Measurements from ENCODE around the gene PRELP.

Gene PRELP

GRCh38 chr1:203465948-203466347 lies 9.7 kb upstream of the PRELP start:
- no peak for TF ChIP-seq TAF1 (IDR thresholded peaks at IDR 0.05; ENCODE audit: borderline replicate concordance, insufficient read depth, low read length)
- no peak for TF ChIP-seq FOXP2 (optimal IDR thresholded peaks at IDR 0.05; ENCODE audit: borderline replicate concordance, extremely low read depth, extremely low read length, insufficient read depth)
- TF ChIP-seq SIN3A (IDR thresholded peaks at IDR 0.05; ENCODE audit: borderline replicate concordance, insufficient read depth, low read length): no peak
- TF ChIP-seq POLR2AphosphoS5 (IDR thresholded peaks at IDR 0.05; ENCODE audit: low read depth, low read length): no peak
- TF ChIP-seq REST (IDR thresholded peaks at IDR 0.05; ENCODE audit: insufficient read depth in 1 of 2, low read depth in 2 of 2, low read length in 2 of 2): no peak

DNA sequence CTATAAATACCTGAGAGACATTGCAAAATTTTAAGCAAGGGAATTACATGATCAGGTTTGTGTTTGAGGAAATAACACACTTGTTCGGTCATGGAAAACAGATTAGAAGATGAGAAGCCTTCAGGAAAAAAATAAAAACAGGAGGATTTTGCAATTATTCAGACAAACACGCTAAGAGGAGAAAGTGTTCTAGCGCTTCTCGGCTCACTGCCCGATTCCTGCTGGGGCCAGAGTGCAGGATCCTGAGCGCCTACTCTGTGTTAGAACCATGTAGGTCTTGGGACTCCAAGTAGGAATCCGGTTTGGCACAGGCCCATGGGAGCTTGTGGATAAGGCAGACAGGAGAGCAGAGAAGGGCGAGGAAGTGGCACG lies 8.1 kb upstream of the PRELP start:
- TF ChIP-seq REST (IDR thresholded peaks at IDR 0.05; ENCODE audit: insufficient read depth in 1 of 2, low read depth in 2 of 2, low read length in 2 of 2) (no peak), FOXP2 (optimal IDR thresholded peaks at IDR 0.05; ENCODE audit: borderline replicate concordance, extremely low read depth, extremely low read length, insufficient read depth) (no peak), POLR2AphosphoS5 (IDR thresholded peaks at IDR 0.05; ENCODE audit: low read depth, low read length) (no peak), TAF1 (IDR thresholded peaks at IDR 0.05; ENCODE audit: borderline replicate concordance, insufficient read depth, low read length) (no peak), SIN3A (IDR thresholded peaks at IDR 0.05; ENCODE audit: borderline replicate concordance, insufficient read depth, low read length) (no peak)

DNA sequence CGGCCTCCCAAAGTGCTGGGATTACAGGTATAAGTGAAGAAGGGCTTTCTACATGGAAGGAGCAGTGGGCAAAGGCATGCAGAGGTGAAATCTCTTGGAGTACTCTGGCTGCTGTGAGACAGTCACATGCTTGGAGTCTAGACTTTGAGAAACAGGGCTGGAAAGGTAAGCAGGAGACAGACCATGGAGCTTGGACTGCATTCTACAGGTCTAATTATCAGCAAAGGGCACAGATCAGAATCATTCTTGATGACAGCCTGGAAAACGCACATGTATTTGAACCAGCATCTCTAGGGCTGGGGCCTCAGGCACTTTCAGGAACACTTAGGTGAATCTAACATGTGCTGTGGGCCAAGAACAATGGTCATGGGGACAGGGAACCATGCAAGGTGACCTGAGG lies 7.3 kb upstream of the PRELP start:
- no peak for TF ChIP-seq SIN3A (IDR thresholded peaks at IDR 0.05; ENCODE audit: borderline replicate concordance, insufficient read depth, low read length)
- TF ChIP-seq FOXP2 (optimal IDR thresholded peaks at IDR 0.05; ENCODE audit: borderline replicate concordance, extremely low read depth, extremely low read length, insufficient read depth): no peak
- TF ChIP-seq TAF1 (IDR thresholded peaks at IDR 0.05; ENCODE audit: borderline replicate concordance, insufficient read depth, low read length): no peak
- no peak for TF ChIP-seq POLR2AphosphoS5 (IDR thresholded peaks at IDR 0.05; ENCODE audit: low read depth, low read length)
- no peak for TF ChIP-seq REST (IDR thresholded peaks at IDR 0.05; ENCODE audit: insufficient read depth in 1 of 2, low read depth in 2 of 2, low read length in 2 of 2)

DNA sequence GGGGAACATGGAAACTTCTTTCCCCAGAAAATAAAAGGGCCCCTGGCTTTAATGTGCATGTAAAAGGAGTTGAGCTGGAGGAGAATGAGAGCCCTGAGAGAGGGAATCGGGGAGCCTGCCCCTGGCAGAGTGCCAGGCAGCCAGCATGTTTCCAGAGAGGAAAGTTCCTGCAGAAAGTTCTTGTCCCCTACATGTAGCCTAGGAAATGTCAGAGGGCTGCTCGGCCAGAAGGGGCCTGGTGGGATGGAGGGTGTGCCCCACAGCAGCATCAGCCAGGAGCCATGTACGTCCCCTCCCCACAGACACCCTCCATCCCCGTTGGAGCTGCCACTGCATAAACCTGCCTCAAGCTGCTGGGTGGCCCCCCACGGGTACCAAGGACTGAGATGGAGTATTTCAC lies 5.4 kb upstream of the PRELP start:
- TF ChIP-seq TAF1 (IDR thresholded peaks at IDR 0.05; ENCODE audit: borderline replicate concordance, insufficient read depth, low read length) (no peak), POLR2AphosphoS5 (IDR thresholded peaks at IDR 0.05; ENCODE audit: low read depth, low read length) (no peak)

GRCh38 chr1:203471841-203472240 lies 3.8 kb upstream of the PRELP start:
- TF ChIP-seq FOXP2 (optimal IDR thresholded peaks at IDR 0.05; ENCODE audit: borderline replicate concordance, extremely low read depth, extremely low read length, insufficient read depth) (no peak), TAF1 (IDR thresholded peaks at IDR 0.05; ENCODE audit: borderline replicate concordance, insufficient read depth, low read length) (no peak), POLR2AphosphoS5 (IDR thresholded peaks at IDR 0.05; ENCODE audit: low read depth, low read length) (no peak), REST (IDR thresholded peaks at IDR 0.05; ENCODE audit: insufficient read depth in 1 of 2, low read depth in 2 of 2, low read length in 2 of 2) (no peak), SIN3A (IDR thresholded peaks at IDR 0.05; ENCODE audit: borderline replicate concordance, insufficient read depth, low read length) (no peak)
